ENCODE data around the gene IGFN1. TPM values are rescaled to one million over a fixed set of nuclear protein-coding genes. Genes with fewer than 3 reads are reported as not detected.
"Not testable (repeated sequence)": the region's sequence is repeated elsewhere in the genome, so short reads cannot be mapped to it uniquely, and the experiment has no call there.

IGFN1 gene
- polyA plus RNA-seq, 4 donors, result 0.31 to 0.87 (median 0.52) TPM

DNA sequence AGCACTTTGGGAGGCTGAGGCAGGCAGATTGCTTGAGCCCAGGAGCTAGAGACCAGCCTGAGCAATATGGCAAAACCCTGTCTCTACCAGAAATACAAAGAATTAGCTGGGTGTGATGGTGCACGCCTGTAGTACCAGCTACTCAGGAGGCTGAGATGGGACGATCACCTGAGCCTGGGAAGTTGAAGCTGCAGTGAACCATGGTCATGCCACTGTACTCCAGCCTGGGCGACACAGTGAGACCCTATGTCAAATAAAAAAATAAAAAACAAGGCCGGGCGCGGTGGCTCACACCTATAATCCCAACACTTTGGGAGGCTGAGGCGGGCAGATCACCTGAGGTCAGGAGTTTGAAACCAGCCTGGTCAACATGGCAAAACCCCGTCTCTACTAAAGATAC is 27.6 kb upstream of the IGFN1 start:
- DNase-seq (ENCODE audit: low read depth in 4 of 4, low spot score in 3 of 4), result not testable (repeated sequence)

- no peak for DNase-seq (ENCODE audit: low read depth in 4 of 4, low spot score in 3 of 4)
These were observed 26.9 kb upstream of the IGFN1 start for GRCh38 chr1:201163707-201164106.

GRCh38 chr1:201164645-201165044 is 26.0 kb upstream of the IGFN1 start:
- DNase-seq (ENCODE audit: low read depth in 4 of 4, low spot score in 3 of 4), result no peak

GRCh38 chr1:201167041-201167991 is 23.3 kb upstream of the IGFN1 start:
- DNase-seq (ENCODE audit: low read depth in 4 of 4, low spot score in 3 of 4), result no peak

GRCh38 chr1:201169203-201169602 is 21.4 kb upstream of the IGFN1 start:
- DNase-seq (ENCODE audit: low read depth in 4 of 4, low spot score in 3 of 4), result no peak

- DNase-seq (ENCODE audit: low read depth in 4 of 4, low spot score in 3 of 4), result no peak
These were observed 20.6 kb upstream of the IGFN1 start for GRCh38 chr1:201169971-201170532.

DNA sequence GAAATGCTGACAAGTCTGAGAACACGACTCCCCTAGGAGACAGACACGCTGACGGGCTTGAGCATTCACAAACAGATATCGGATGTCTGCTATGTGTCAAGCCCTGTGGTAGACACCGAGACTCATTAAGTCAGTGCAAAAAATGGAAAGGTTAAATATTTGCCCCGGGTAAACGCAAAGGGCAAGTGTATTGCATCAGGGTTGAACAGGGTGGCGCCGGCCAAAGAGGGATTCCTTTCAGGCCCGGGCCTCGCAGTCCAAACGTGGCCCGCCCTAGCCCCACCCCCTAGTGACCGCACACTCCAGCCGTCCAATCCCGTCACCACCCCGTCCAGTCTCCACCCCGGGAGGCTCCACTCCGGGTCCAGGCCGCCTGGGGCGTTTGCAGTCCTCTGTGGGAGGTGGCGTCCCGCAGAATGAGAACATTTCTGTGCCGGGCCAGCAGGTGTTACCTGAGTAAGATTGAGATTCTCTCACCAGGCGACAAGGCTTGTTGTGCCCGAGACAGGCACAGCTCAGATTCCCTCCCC is 20.0 kb upstream of the IGFN1 start:
- peak; percentile 86 to 89 (median 88) for DNase-seq (ENCODE audit: low read depth in 4 of 4, low spot score in 3 of 4)

DNA sequence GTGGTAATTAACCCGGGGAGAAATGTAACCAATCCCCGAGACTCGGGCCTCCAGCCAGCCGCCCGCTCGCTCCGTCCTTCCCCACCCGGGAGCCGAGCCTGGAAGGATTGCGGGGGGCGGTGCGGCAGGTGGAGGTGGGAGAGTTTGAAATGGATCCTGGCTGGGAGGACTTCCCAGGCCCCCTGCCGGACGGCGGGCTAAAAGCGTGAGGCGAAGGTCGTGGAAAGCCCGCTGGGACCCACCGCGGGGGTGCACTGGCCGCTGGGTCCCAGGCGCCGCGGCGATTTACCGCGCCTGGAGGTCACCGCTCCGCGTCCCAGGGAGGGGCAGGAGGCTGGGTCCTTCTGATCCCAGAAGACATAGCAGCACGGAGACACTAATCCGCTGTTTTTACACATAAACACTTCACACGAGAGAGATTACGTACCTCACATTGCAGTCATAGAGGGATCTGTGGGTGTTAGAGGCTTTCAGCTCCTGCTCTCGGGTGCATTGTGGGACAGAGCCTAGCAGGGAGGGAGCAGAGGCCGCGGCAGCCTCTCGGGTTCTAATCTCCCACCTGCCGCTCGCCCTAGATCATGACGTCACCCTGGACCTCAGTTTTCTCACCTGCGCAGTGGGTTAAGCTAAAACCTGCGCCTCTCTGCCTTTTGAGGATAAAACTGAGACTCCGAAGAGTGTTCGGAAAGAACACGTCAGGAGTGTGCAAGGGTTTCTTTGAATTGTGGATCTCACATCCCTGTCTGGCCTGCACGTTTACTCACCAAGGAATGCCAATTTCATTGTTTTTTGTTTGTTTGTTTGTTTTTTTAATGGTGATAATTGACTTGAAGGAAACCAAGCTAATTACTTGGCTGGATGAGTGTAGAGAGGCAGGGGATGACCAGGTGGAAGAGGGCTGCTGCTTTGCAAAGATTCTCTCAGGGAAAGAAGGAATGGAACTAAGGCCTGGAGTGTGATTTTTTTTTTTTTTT is 19.3 kb upstream of the IGFN1 start:
- peak in 3 of 4 donors; percentile 42 to 54 (median 43) for DNase-seq (ENCODE audit: low read depth in 4 of 4, low spot score in 3 of 4)

GRCh38 chr1:201172326-201172725 is 18.3 kb upstream of the IGFN1 start:
- DNase-seq (ENCODE audit: low read depth in 4 of 4, low spot score in 3 of 4), result no peak

- no peak for DNase-seq (ENCODE audit: low read depth in 4 of 4, low spot score in 3 of 4)
These were observed 17.5 kb upstream of the IGFN1 start for GRCh38 chr1:201172999-201173610.

- DNase-seq (ENCODE audit: low read depth in 4 of 4, low spot score in 3 of 4), result no peak
These were observed 16.9 kb upstream of the IGFN1 start for GRCh38 chr1:201173736-201174135.

DNA sequence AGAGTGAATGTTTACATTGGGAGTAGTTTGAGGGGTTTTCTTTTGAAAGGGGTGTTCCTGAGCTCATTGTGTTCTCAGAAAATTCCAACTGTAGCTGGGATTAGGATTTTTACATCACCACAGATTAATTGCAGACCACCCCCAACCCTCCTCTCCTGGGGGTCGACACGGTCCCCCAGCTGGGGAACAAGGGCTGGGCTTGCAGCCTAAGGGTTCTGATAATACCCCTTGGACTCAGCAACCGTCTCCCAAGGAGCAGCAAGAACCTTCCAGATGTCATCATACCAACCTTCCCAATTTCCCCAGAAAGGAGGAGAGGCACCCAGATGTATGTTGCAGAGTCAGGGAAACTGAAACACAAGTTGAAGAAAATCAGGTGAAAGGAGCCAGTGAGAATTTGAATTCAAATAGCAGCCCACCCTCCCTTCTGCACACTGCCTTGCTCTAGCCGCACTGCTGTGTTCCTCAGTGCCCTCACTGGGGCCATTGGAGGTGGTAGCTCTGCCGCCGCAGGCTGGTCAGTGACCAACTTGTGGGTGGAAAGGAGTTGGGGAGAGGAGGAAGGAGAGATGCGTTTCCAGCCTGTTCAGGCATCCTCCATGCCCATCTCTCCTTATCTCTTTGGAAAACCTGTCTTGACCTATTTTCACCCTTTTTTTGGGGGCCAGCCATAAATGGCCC is 14.7 kb upstream of the IGFN1 start:
- no peak for DNase-seq (ENCODE audit: low read depth in 4 of 4, low spot score in 3 of 4)

GRCh38 chr1:201176940-201177339 is 13.7 kb upstream of the IGFN1 start:
- DNase-seq (ENCODE audit: low read depth in 4 of 4, low spot score in 3 of 4), result no peak

GRCh38 chr1:201178718-201179117 is 11.9 kb upstream of the IGFN1 start:
- DNase-seq (ENCODE audit: low read depth in 4 of 4, low spot score in 3 of 4), result no peak

DNA sequence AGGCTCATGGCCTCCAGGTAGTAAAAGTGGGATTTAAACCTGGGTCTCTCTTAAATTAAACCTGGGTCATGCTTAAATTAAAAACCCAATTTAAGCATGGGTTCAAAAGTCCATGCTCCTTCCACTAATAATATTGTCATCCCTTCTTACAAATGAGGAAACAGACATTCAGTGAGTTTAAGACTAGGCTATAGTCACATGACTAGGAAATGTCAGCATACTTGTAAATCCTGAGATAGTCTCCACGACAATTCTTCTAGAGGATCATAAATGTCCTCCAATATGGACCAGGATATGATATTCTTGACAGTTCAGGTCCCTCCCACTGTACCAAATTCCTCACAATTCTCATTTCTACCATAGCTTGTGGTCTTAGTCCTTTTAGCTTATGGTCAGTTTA is 10.5 kb upstream of the IGFN1 start:
- no peak for DNase-seq (ENCODE audit: low read depth in 4 of 4, low spot score in 3 of 4)

DNA sequence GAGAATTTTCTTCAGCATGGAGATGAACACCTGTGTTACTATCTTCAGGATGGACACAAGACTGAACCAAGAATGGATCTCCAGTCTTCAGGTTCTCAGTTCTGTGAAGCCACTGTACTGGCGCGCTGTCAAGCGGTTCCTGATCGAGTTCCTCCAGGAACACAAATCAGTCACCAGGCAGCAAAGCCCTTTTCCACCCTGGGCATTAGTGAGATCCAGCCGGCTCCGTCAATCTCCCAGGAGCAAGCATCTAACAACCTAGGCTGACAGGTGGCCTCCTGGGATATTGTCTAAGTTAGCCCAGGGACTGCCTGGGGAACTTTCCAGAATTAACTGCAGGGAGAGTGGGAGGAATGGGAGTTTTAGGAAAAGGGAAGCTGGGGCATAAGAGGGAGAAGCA is 9.7 kb upstream of the IGFN1 start:
- no peak for DNase-seq (ENCODE audit: low read depth in 4 of 4, low spot score in 3 of 4)

DNA sequence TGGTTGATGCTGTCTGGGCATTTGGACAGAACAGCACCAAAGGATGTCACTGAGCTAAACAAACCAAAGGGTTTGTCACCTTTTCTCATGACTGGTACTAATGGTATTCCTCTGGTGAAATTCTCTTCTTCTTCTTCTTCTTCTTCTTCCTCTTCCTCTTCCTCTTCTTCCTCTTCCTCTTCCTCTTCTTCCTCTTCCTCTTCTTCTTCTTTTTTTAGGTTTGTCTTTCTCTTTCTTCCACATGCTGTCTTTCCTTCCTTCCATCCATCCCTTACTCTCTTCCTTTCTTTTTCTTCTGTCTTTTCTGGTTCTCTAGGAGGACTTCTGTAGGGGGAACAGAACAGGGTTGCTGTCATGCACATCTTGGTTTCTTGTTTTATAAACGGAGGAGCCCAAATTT is 9.3 kb upstream of the IGFN1 start:
- DNase-seq (ENCODE audit: low read depth in 4 of 4, low spot score in 3 of 4), result no peak

DNA sequence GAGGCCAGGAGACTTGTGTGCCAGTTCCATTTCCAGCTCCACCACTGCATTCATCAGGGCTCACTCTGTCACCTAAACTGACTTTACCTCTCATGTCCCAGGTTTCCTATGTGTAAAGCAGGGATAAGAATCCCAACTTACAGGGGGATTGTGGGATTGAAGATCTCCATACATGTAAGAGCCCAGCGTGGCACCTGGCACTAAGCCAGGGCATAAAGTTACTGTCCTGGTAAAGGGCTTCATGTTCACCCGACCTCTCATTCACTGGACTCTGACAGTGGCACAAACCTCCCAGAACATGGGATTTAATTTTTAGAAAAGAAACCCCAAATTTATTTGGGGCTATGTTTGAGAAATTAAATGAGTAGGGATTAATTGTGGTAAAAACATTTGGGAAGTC is 8.9 kb upstream of the IGFN1 start:
- DNase-seq (ENCODE audit: low read depth in 4 of 4, low spot score in 3 of 4), result no peak

- no peak for DNase-seq (ENCODE audit: low read depth in 4 of 4, low spot score in 3 of 4)
These were observed 7.4 kb upstream of the IGFN1 start for GRCh38 chr1:201183209-201183608.

GRCh38 chr1:201183753-201184152 is 6.9 kb upstream of the IGFN1 start:
- no peak for DNase-seq (ENCODE audit: low read depth in 4 of 4, low spot score in 3 of 4)
